Endodermal cell (in vitro differentiated cells): ENCODE results near the gene SMARCA4. TPM values are rescaled to one million over a fixed set of nuclear protein-coding genes. Genes with fewer than 3 reads are reported as not detected.

ENCODE experiments used
- DNase-seq: peaks from one replicate; pipeline ENCODE4 v3.0.0-alpha.2; 2017
- H3K27ac ChIP-seq: 2 replicates; pipeline ENCODE4 v1.5.1; 2013; ENCODE audit warnings: mild to moderate bottlenecking, low read depth, low read length, moderate library complexity
- H3K27me3 ChIP-seq: 2 replicates; pipeline ENCODE4 v1.6.1; 2013; ENCODE audit warnings: mild to moderate bottlenecking, low read length, moderate library complexity; ENCODE audit not compliant: insufficient read depth, control insufficient read depth, poor library complexity, severe bottlenecking
- H3K36me3 ChIP-seq: 2 replicates; pipeline ENCODE4 v1.7.0; 2013; ENCODE audit warnings: mild to moderate bottlenecking, low read length, moderate library complexity; ENCODE audit not compliant: control insufficient read depth, insufficient read depth
- H3K4me1 ChIP-seq: one replicate; pipeline ENCODE4 v1.7.0; 2013; ENCODE audit warnings: low read length; ENCODE audit not compliant: control insufficient read depth, insufficient read depth
- H3K4me3 ChIP-seq: 2 replicates; pipeline ENCODE4 v1.5.1; 2013; ENCODE audit warnings: mild to moderate bottlenecking, low read length, moderate library complexity
- H3K9ac ChIP-seq: 2 replicates; pipeline ENCODE4 v1.6.1; 2013; ENCODE audit warnings: mild to moderate bottlenecking, low read length, moderate library complexity; ENCODE audit not compliant: poor library complexity, severe bottlenecking; ENCODE audit errors: extremely low read depth
- H3K9me3 ChIP-seq: 2 replicates; pipeline ENCODE4 v1.6.1; 2013; ENCODE audit warnings: mild to moderate bottlenecking, low read length, moderate library complexity; ENCODE audit not compliant: control insufficient read depth
- H3K27ac Mint-ChIP-seq: 2 replicates; pipeline ENCODE4 v1.8.0; 2020; ENCODE audit warnings: mixed read lengths
- H3K27me3 Mint-ChIP-seq: 2 replicates; pipeline ENCODE4 v1.8.0; 2021; ENCODE audit warnings: mild to moderate bottlenecking, mixed read lengths; ENCODE audit not compliant: insufficient read depth
- H3K36me3 Mint-ChIP-seq: 2 replicates; pipeline ENCODE4 v1.8.0; 2020; ENCODE audit warnings: low read depth, mixed read lengths
- H3K4me1 Mint-ChIP-seq: 2 replicates; pipeline ENCODE4 v1.8.0; 2020; ENCODE audit warnings: mixed read lengths
- H3K4me3 Mint-ChIP-seq: 2 replicates; pipeline ENCODE4 v1.8.0; 2020; ENCODE audit warnings: mild to moderate bottlenecking, moderate library complexity, mixed read lengths
- H3K9me3 Mint-ChIP-seq: 2 replicates; pipeline ENCODE4 v1.8.0; 2020; ENCODE audit warnings: mild to moderate bottlenecking, mixed read lengths
- CTCF ChIP-seq: fragments of 200-600 bp; sonication (generic); conservative IDR thresholded peaks from 2 replicates; pipeline ENCODE4 v1.5.0; 2021; ENCODE audit warnings: antibody characterized with exemption, mild to moderate bottlenecking
- WGBS, 2 experiments: methylation state at CpG; one replicate each; pipeline versions ENCODE4 v1.1.5 to v1.1.7; 2013; ENCODE audit warnings: missing lambda C conversion rate in 2 of 2, mixed read lengths in 1 of 2; ENCODE audit not compliant: insufficient coverage in 1 of 2, insufficient read length in 1 of 2; 5-methylcytosine and 5-hydroxymethylcytosine counted together
- total RNA-seq, 2 donors: library from RNA; stranded (reverse); fragmentation: NEBNext Ultra II Directional in 1 of 2; extraction: Animal tissue kit (Norgen Biotek cat#: 25700) in 1 of 2; gene quantifications; 2 replicates in 1 of 2; 3 replicates in 1 of 2; pipeline ENCODE4 v1.2.1, GENCODE V29; 2021

SMARCA4 gene
- total RNA-seq, 2 donors from 2014 or later = 290 to 292 TPM

GRCh38 chr19:10998045-10998533 is 37.3 kb downstream of the SMARCA4 start:
- Histone ChIP-seq H3K36me3 (peaks cover 82% of the 10 kb centered on the region), H3K27me3 (no peaks in the 10 kb centered on the region)
- H3K4me1 Mint-ChIP-seq = no peaks in the 10 kb centered on the region

GRCh38 chr19:10998666-10999065 is 37.8 kb downstream of the SMARCA4 start:
- H3K9me3 Mint-ChIP-seq = no peaks in the 10 kb centered on the region
- no peaks in the 10 kb centered on the region for H3K27me3 Mint-ChIP-seq
- TF ChIP-seq CTCF = no peak
- no peaks in the 10 kb centered on the region for H3K27me3 ChIP-seq
- no peak overlapping the region for H3K4me3 Mint-ChIP-seq
- no peak overlapping the region for H3K27ac Mint-ChIP-seq
- no peak overlapping the region for H3K27ac ChIP-seq
- no peak overlapping the region for H3K9ac ChIP-seq
- peaks cover 72% of the 10 kb centered on the region for H3K36me3 Mint-ChIP-seq
- WGBS, 2 experiments = 97% methylated on average over 7 of the region's 7 CpGs; no CpG with 5 or more reads in 1 of the 2 experiments
- no peaks in the 10 kb centered on the region for H3K4me1 Mint-ChIP-seq
- no peak for DNase-seq
- peaks cover 81% of the 10 kb centered on the region for H3K36me3 ChIP-seq
- no peaks in the 10 kb centered on the region for H3K4me1 ChIP-seq
- H3K4me3 ChIP-seq = no peak overlapping the region
- no peaks in the 10 kb centered on the region for H3K9me3 ChIP-seq

More at GRCh38 chr19:10998045-10998533, 37.3 kb downstream of the SMARCA4 start:
- no peak overlapping the region for H3K9ac ChIP-seq
- WGBS, 2 experiments = 90 to 97% methylated on average over 2 to 6 of the region's 6 CpGs
- no peak overlapping the region for H3K27ac ChIP-seq
- no peaks in the 10 kb centered on the region for H3K4me1 ChIP-seq
- no peaks in the 10 kb centered on the region for H3K27me3 Mint-ChIP-seq
- no peak for TF ChIP-seq CTCF
- no peaks in the 10 kb centered on the region for H3K9me3 ChIP-seq
- no peaks in the 10 kb centered on the region for H3K9me3 Mint-ChIP-seq
- H3K36me3 Mint-ChIP-seq = peaks cover 72% of the 10 kb centered on the region
- peak overlapping the region; percentile 46 for H3K27ac Mint-ChIP-seq
- H3K4me3 ChIP-seq = no peak overlapping the region
- no peak overlapping the region for H3K4me3 Mint-ChIP-seq
- DNase-seq = no peak

- no peaks in the 10 kb centered on the region for H3K27me3 ChIP-seq
- Mint-ChIP-seq H3K36me3 (peaks cover 79% of the 10 kb centered on the region), H3K27me3 (no peaks in the 10 kb centered on the region), H3K27ac (peak overlapping the region; percentile 7), H3K9me3 (no peaks in the 10 kb centered on the region), H3K4me3 (no peak overlapping the region), H3K4me1 (no peaks in the 10 kb centered on the region)
- WGBS, 2 experiments = 84 to 94% methylated on average over 5 of the region's 5 CpGs
- H3K36me3 ChIP-seq = peaks cover 77% of the 10 kb centered on the region
- no peak overlapping the region for H3K4me3 ChIP-seq
- no peaks in the 10 kb centered on the region for H3K9me3 ChIP-seq
- no peak for DNase-seq
- no peaks in the 10 kb centered on the region for H3K4me1 ChIP-seq
- no peak for TF ChIP-seq CTCF
- no peak overlapping the region for H3K27ac ChIP-seq
- no peak overlapping the region for H3K9ac ChIP-seq
Observed at GRCh38 chr19:11005521-11005920, 44.7 kb downstream of the SMARCA4 start.
